MM.1S (cell line): ENCODE results near the gene NDUFV3.

Experiments
- DNase-seq: peaks from one replicate; pipeline ENCODE4 v3.0.0-alpha.2; 2015
- H2AFZ ChIP-seq: fragments of 300-600 bp; sonication (generic); 2 replicates; pipeline ENCODE4 v1.6.0; 2016; ENCODE audit warnings: antibody characterized with exemption, low read length
- H3F3A ChIP-seq: fragments of 300-600 bp; sonication (generic); 2 replicates; pipeline ENCODE4 v1.6.1; 2016; ENCODE audit warnings: mild to moderate bottlenecking, antibody characterized with exemption, low read length, moderate library complexity, mixed read lengths; ENCODE audit not compliant: insufficient read depth
- H3K27ac ChIP-seq: fragments of 300-600 bp; sonication (generic); 2 replicates; pipeline ENCODE4 v1.5.1; 2016; ENCODE audit warnings: mild to moderate bottlenecking, low read length
- H3K27me3 ChIP-seq: fragments of 300-600 bp; sonication (generic); replicated peaks from 2 replicates; pipeline ENCODE4 v1.6.0; 2016; ENCODE audit warnings: low read length; ENCODE audit not compliant: insufficient read depth
- H3K36me3 ChIP-seq: fragments of 300-600 bp; sonication (generic); replicated peaks from 2 replicates; pipeline ENCODE4 v1.6.1; 2016; ENCODE audit warnings: mild to moderate bottlenecking, low read length, mixed read lengths; ENCODE audit not compliant: insufficient read depth
- H3K4me1 ChIP-seq: fragments of 300-600 bp; sonication (generic); 2 replicates; pipeline ENCODE4 v1.6.1; 2016; ENCODE audit warnings: low read length, mixed read lengths
- H3K4me2 ChIP-seq: fragments of 300-600 bp; sonication (generic); 2 replicates; pipeline ENCODE4 v1.6.0; 2016; ENCODE audit warnings: low read depth, low read length
- H3K4me3 ChIP-seq: fragments of 300-600 bp; sonication (generic); 2 replicates; pipeline ENCODE4 v1.5.1; 2016; ENCODE audit warnings: low read length, mixed read lengths
- H3K79me2 ChIP-seq: fragments of 300-600 bp; sonication (generic); 2 replicates; pipeline ENCODE4 v1.6.1; 2016; ENCODE audit warnings: mixed run types, low read length, mixed read lengths
- H3K9ac ChIP-seq: fragments of 300-600 bp; sonication (generic); 2 replicates; pipeline ENCODE4 v1.6.1; 2016; ENCODE audit warnings: low read length, mixed read lengths
- H3K9me2 ChIP-seq: fragments of 300-600 bp; sonication (generic); replicated peaks from 2 replicates; pipeline ENCODE4 v1.6.1; 2016; ENCODE audit warnings: mild to moderate bottlenecking, low read length, mixed read lengths; ENCODE audit not compliant: insufficient read depth
- H3K9me3 ChIP-seq: fragments of 300-600 bp; sonication (generic); replicated peaks from 2 replicates; pipeline ENCODE4 v1.6.1; 2016; ENCODE audit warnings: mild to moderate bottlenecking, low read length, mixed read lengths; ENCODE audit not compliant: insufficient read depth
- H4K20me1 ChIP-seq: fragments of 300-600 bp; sonication (generic); 2 replicates; pipeline ENCODE4 v1.6.1; 2016; ENCODE audit warnings: mild to moderate bottlenecking, low read length, moderate library complexity, mixed read lengths; ENCODE audit not compliant: insufficient read depth
- EZH2 ChIP-seq: fragments of 300-600 bp; sonication (generic); optimal IDR thresholded peaks from 2 replicates; pipeline ENCODE3; 2017; ENCODE audit warnings: low read depth, mild to moderate bottlenecking, antibody characterized with exemption, low read length, mixed read lengths
- EZH2phosphoT487 ChIP-seq: fragments of 300-600 bp; sonication (generic); IDR thresholded peaks from 2 replicates; pipeline ENCODE4 v1.6.1; 2018; ENCODE audit warnings: antibody characterized with exemption, low read length
- TF ChIP-seq, protein P1 (sequence below): fragments of 300-600 bp; sonication (generic); IDR thresholded peaks from 2 replicates; pipeline ENCODE4 v1.5.1; 2016; ENCODE audit warnings: antibody characterized with exemption, low read length, mixed read lengths

The NDUFV3 gene

DNA sequence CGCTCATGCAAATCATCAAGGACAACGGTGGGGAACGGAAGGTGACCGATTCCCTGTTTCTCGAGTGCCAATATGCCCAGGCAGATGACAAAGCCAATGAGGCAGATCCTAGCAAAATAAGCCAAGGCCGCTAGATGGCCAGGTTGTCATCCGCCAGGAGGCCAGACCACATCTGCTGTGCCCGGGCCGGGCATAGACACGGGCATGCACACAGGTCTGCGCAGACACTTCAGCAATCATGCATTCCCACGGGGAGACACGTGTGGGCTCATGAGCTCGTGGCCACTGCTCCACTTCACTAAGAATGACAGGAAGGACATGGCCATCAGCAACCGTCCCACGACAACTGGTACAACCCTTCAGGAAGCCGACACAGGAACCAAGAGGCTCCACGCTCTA is 37.2 kb upstream of the NDUFV3 start:
- Histone ChIP-seq H3K36me3 (peaks cover 68% of the 10 kb centered on the region), H3K4me1 (no peaks in the 10 kb centered on the region), H3F3A (no peaks in the 10 kb centered on the region), H3K4me3 (no peak overlapping the region), H3K9ac (no peak overlapping the region), H3K27ac (no peak overlapping the region), H3K27me3 (no peaks in the 10 kb centered on the region), H3K9me2 (no peaks in the 10 kb centered on the region), H4K20me1 (peaks cover 17% of the 10 kb centered on the region; the same call in 1 of the 2 replicates), H2AFZ (no peak overlapping the region), H3K9me3 (no peaks in the 10 kb centered on the region), H3K4me2 (no peak overlapping the region), H3K79me2 (peaks cover 95% of the 10 kb centered on the region)
- DNase-seq: no peak
- TF ChIP-seq EZH2phosphoT487: no peak
- TF ChIP-seq EZH2: no peak
- TF ChIP-seq, protein P1, sequence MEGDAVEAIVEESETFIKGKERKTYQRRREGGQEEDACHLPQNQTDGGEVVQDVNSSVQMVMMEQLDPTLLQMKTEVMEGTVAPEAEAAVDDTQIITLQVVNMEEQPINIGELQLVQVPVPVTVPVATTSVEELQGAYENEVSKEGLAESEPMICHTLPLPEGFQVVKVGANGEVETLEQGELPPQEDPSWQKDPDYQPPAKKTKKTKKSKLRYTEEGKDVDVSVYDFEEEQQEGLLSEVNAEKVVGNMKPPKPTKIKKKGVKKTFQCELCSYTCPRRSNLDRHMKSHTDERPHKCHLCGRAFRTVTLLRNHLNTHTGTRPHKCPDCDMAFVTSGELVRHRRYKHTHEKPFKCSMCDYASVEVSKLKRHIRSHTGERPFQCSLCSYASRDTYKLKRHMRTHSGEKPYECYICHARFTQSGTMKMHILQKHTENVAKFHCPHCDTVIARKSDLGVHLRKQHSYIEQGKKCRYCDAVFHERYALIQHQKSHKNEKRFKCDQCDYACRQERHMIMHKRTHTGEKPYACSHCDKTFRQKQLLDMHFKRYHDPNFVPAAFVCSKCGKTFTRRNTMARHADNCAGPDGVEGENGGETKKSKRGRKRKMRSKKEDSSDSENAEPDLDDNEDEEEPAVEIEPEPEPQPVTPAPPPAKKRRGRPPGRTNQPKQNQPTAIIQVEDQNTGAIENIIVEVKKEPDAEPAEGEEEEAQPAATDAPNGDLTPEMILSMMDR: no peak

DNA sequence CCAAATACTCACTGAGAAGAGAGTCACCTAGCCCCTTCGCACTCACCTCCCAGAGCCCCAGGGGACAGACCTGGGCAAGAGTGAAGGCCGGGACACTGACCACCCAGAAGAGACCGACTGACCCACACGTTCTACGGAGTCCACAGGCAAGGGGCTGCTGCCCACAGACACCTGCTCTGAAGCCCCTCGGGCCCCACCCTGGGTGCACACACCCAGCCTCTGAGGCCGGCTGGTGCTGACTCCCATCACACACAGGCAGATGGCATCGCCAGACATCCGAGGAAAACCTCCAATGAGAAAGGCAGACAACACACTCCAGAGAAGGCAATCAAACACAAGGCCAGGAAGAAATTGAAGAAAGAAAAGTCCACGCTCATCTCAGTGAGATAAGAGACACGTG is 35.9 kb upstream of the NDUFV3 start:
- Histone ChIP-seq H3K4me1 (no peaks in the 10 kb centered on the region), H3K9me2 (no peaks in the 10 kb centered on the region), H3F3A (no peaks in the 10 kb centered on the region), H3K4me3 (no peak overlapping the region), H3K9me3 (no peaks in the 10 kb centered on the region), H4K20me1 (peaks cover 23% of the 10 kb centered on the region), H3K4me2 (no peak overlapping the region), H3K9ac (no peak overlapping the region), H3K79me2 (peaks cover 93% of the 10 kb centered on the region), H3K27me3 (no peaks in the 10 kb centered on the region), H3K36me3 (peaks cover 60% of the 10 kb centered on the region), H3K27ac (no peak overlapping the region), H2AFZ (no peak overlapping the region)
- no peak for TF ChIP-seq EZH2
- no peak for TF ChIP-seq EZH2phosphoT487
- TF ChIP-seq, protein P1: no peak
- no peak for DNase-seq

DNA sequence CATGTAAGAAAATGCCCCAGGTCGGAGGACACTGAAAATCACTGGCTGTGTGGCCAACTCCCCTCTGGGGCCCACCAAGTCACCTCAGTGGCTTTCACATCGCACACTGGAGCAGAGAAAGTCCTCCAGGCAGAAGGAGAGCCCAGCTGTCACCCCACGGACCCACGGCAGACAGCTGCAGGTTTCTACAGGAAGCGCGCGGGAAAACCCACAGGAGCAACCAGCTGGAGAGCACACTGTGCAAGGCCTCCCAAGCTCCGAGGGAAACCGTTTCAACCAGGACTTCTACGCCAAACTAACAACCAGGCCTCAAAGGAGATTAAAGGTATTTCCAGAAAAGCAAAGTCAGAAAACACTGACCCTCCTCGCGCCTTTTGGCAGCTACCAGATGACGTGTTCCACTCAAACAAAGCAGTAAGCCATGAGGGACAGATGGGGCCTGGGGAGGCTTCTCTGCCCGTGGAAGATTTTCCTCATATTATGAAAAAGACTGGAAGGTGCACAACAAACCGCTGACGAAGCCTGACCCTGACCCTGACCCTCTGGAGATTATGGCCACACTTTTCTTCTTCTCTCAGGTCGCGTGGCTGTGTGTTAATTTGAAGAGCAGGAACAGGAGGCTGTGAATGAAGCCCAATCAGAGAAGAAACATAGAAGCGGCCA is 34.8 kb upstream of the NDUFV3 start:
- no peak for DNase-seq
- no peaks in the 10 kb centered on the region for H3K9me2 ChIP-seq
- peaks cover 64% of the 10 kb centered on the region for H3K36me3 ChIP-seq
- TF ChIP-seq EZH2 (no peak), EZH2phosphoT487 (no peak)
- TF ChIP-seq, protein P1: no peak
- no peaks in the 10 kb centered on the region for H3K4me1 ChIP-seq
- H3K27ac ChIP-seq: no peak overlapping the region
- no peaks in the 10 kb centered on the region for H3K9me3 ChIP-seq
- no peaks in the 10 kb centered on the region for H3F3A ChIP-seq
- no peak overlapping the region for H3K9ac ChIP-seq
- peaks cover 34% of the 10 kb centered on the region for H4K20me1 ChIP-seq
- peaks cover 97% of the 10 kb centered on the region for H3K79me2 ChIP-seq
- no peak overlapping the region for H2AFZ ChIP-seq
- H3K27me3 ChIP-seq: no peaks in the 10 kb centered on the region
- H3K4me3 ChIP-seq: no peak overlapping the region
- no peak overlapping the region for H3K4me2 ChIP-seq
